Measurements from ENCODE around the gene CD81.

The CD81 gene

GRCh38 chr11:2365571-2366210 is 11.4 kb upstream of the CD81 start:
- no peak for DNase-seq (ENCODE audit: low read depth)
- no peak overlapping the region for H3K4me3 ChIP-seq (ENCODE audit: low read depth, low read length)
- TF ChIP-seq CTCF (conservative IDR thresholded peaks at IDR 0.05; ENCODE audit: low read depth, low read length), result no peak

- no peak for DNase-seq (ENCODE audit: low read depth)
- no peak for TF ChIP-seq CTCF (conservative IDR thresholded peaks at IDR 0.05; ENCODE audit: low read depth, low read length)
- H3K4me3 ChIP-seq (ENCODE audit: low read depth, low read length), result no peak overlapping the region
Observed at GRCh38 chr11:2366276-2366675, 10.8 kb upstream of the CD81 start.

- DNase-seq (ENCODE audit: low read depth), result no peak
- TF ChIP-seq CTCF (conservative IDR thresholded peaks at IDR 0.05; ENCODE audit: low read depth, low read length), result no peak
- H3K4me3 ChIP-seq (ENCODE audit: low read depth, low read length), result no peak overlapping the region
Observed at GRCh38 chr11:2366733-2367132, 10.4 kb upstream of the CD81 start.

- TF ChIP-seq CTCF (conservative IDR thresholded peaks at IDR 0.05; ENCODE audit: low read depth, low read length), result no peak
- no peak for DNase-seq (ENCODE audit: low read depth)
- H3K4me3 ChIP-seq (ENCODE audit: low read depth, low read length), result no peak overlapping the region
Observed at GRCh38 chr11:2367266-2368160, 9.6 kb upstream of the CD81 start.

GRCh38 chr11:2368178-2368850 is 8.8 kb upstream of the CD81 start:
- TF ChIP-seq CTCF (conservative IDR thresholded peaks at IDR 0.05; ENCODE audit: low read depth, low read length), result no peak
- H3K4me3 ChIP-seq (ENCODE audit: low read depth, low read length), result no peak overlapping the region
- DNase-seq (ENCODE audit: low read depth), result no peak

GRCh38 chr11:2368851-2369180 is 8.3 kb upstream of the CD81 start:
- DNase-seq (ENCODE audit: low read depth), result no peak
- no peak for TF ChIP-seq CTCF (conservative IDR thresholded peaks at IDR 0.05; ENCODE audit: low read depth, low read length)
- no peak overlapping the region for H3K4me3 ChIP-seq (ENCODE audit: low read depth, low read length)

Data from choroid plexus epithelial cell (primary cell).